ENCODE results near the gene EHD3.

The EHD3 gene

GRCh38 chr2:31233231-31233630, 721 bp upstream of the EHD3 start:
- Histone ChIP-seq H3K4me1 (ENCODE audit: insufficient read depth, low read length) (peaks cover 10% of the 10 kb centered on the region), H3K4me3 (ENCODE audit: low read length) (no peak overlapping the region), H2AFZ (ENCODE audit: low read depth, low read length) (no peak overlapping the region), H3K36me3 (ENCODE audit: insufficient read depth, low read length) (no peaks in the 10 kb centered on the region), H3K27me3 (ENCODE audit: insufficient read depth, low read length) (peaks cover 8% of the 10 kb centered on the region), H3K9me3 (ENCODE audit: low read length) (no peaks in the 10 kb centered on the region)

- Histone ChIP-seq H3K36me3 (ENCODE audit: insufficient read depth, low read length) (no peaks in the 10 kb centered on the region), H3K27me3 (ENCODE audit: insufficient read depth, low read length) (peaks cover 5% of the 10 kb centered on the region), H3K4me1 (ENCODE audit: insufficient read depth, low read length) (peaks cover 10% of the 10 kb centered on the region), H3K9me3 (ENCODE audit: low read length) (no peaks in the 10 kb centered on the region), H2AFZ (ENCODE audit: low read depth, low read length) (peak overlapping the region; percentile 93), H3K4me3 (ENCODE audit: low read length) (peak overlapping the region; percentile 67)
Observed at GRCh38 chr2:31234683-31235503, 941 bp downstream of the EHD3 start.

DNA sequence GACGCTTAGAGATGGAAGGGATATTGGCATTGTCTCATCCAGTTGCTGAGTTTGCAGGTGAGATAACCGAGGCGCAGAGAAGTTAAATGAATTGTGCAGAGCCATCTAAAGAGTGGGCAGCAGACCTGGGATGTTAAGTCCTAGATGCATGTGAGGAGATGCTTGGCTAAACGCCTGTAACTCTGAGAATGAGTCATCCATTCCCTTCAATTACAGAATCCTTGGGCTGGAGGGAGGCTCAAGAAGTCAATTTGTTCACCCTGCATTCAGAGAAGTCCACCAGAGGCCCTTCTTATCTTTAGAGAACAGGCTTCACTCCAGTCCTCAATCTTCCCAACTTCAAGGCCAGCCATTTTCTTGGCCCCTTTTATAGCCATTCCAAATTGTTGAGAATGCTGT, 1.6 kb downstream of the EHD3 start:
- peaks cover 10% of the 10 kb centered on the region for H3K4me1 ChIP-seq (ENCODE audit: insufficient read depth, low read length)
- no peak overlapping the region for H2AFZ ChIP-seq (ENCODE audit: low read depth, low read length)
- no peaks in the 10 kb centered on the region for H3K27me3 ChIP-seq (ENCODE audit: insufficient read depth, low read length)
- H3K36me3 ChIP-seq (ENCODE audit: insufficient read depth, low read length) = no peaks in the 10 kb centered on the region
- H3K4me3 ChIP-seq (ENCODE audit: low read length) = no peak overlapping the region
- no peaks in the 10 kb centered on the region for H3K9me3 ChIP-seq (ENCODE audit: low read length)

DNA sequence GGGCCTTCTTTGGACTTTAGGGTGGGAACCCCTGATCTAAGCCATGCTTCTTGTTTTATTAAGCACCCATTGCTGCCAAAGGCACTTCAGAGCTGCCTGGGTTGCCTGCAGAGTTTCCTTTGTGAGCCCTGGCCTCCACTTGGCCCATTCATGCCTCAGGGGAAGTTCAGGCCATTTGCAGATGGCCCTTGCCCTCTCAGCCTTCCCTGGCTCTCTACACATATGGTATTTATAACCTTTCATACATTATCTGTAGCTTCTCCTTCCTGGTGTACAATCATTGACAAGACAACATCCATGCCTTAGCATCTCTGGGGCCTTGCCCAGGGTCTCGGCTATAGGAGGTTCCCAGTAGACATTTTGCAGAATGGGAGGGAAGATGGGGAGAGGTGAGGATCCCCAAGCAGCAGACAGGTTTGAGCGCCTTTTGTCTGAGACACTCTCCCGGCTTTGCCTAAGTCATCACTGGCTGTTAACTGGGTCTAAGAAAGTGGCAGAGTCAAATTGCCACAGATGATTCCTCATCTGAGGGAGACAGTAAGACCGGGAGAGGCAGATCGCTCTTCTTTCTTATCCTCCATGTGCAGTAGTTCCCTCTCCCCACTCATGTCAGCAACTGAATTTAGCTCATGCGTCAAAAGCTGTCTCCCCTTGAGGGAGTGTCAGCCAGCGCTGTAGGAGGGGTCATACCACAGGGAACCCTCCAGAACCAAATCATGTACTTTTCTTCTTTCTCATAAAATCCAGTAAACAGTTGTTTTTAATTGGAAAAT, 2.7 kb downstream of the EHD3 start:
- Histone ChIP-seq H3K27me3 (ENCODE audit: insufficient read depth, low read length) (no peaks in the 10 kb centered on the region), H2AFZ (ENCODE audit: low read depth, low read length) (no peak overlapping the region), H3K9me3 (ENCODE audit: low read length) (no peaks in the 10 kb centered on the region), H3K36me3 (ENCODE audit: insufficient read depth, low read length) (no peaks in the 10 kb centered on the region), H3K4me1 (ENCODE audit: insufficient read depth, low read length) (peaks cover 10% of the 10 kb centered on the region), H3K4me3 (ENCODE audit: low read length) (no peak overlapping the region)

- Histone ChIP-seq H3K4me1 (ENCODE audit: insufficient read depth, low read length) (peaks cover 10% of the 10 kb centered on the region), H3K9me3 (ENCODE audit: low read length) (no peaks in the 10 kb centered on the region), H2AFZ (ENCODE audit: low read depth, low read length) (no peak overlapping the region)
Observed at GRCh38 chr2:31237348-31238017, 3.5 kb downstream of the EHD3 start.

DNA sequence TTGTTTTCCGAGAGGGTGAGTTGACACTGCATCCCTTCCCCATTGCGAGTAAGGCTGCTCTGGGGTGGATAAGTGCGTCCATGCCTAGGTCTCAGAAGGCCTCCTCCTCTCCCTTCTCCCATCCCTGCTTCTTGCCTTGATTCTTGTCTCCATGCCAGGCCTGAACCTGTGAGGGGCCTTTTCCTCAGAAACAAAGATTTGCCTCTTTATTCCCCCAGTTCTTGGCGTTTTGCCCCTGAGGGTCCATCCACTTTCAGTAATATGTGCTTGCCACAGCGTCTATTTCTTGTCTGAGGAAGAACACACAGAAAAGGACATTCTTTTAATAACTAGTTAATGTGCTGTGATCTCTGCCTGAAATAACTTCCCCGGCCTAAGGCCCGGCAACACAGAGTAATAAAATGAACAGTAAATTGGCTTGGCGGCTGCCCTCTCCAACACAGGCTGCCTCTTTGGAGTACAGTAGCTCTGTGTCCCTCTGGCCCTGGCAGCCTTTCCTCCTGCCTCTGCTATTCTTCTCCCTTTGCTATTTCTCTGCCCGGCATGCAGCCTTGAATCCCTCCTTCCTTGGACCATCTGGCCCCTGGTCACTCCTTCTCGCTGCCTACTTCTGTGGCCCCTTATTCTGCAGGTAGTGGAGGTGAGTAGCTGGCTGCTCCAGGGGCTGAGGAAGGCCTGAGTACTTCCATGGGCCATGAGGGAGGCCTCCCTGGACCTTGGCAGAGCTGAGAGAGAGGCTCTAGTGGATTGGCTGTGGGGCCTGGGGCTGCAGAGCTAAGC, 4.4 kb downstream of the EHD3 start:
- H3K36me3 ChIP-seq (ENCODE audit: insufficient read depth, low read length) = no peaks in the 10 kb centered on the region
- H3K4me1 ChIP-seq (ENCODE audit: insufficient read depth, low read length) = peaks cover 8% of the 10 kb centered on the region
- H3K4me3 ChIP-seq (ENCODE audit: low read length) = no peak overlapping the region
- H3K27me3 ChIP-seq (ENCODE audit: insufficient read depth, low read length) = no peaks in the 10 kb centered on the region
- no peak overlapping the region for H2AFZ ChIP-seq (ENCODE audit: low read depth, low read length)
- no peaks in the 10 kb centered on the region for H3K9me3 ChIP-seq (ENCODE audit: low read length)

More at GRCh38 chr2:31237348-31238017, 3.5 kb downstream of the EHD3 start:
- Histone ChIP-seq H3K36me3 (ENCODE audit: insufficient read depth, low read length) (no peaks in the 10 kb centered on the region), H3K4me3 (ENCODE audit: low read length) (no peak overlapping the region), H3K27me3 (ENCODE audit: insufficient read depth, low read length) (no peaks in the 10 kb centered on the region)

GRCh38 chr2:31238906-31239592, 5.1 kb downstream of the EHD3 start:
- Histone ChIP-seq H3K36me3 (ENCODE audit: insufficient read depth, low read length) (no peaks in the 10 kb centered on the region), H3K9me3 (ENCODE audit: low read length) (no peaks in the 10 kb centered on the region), H3K4me1 (ENCODE audit: insufficient read depth, low read length) (peaks cover 5% of the 10 kb centered on the region), H3K4me3 (ENCODE audit: low read length) (no peak overlapping the region), H2AFZ (ENCODE audit: low read depth, low read length) (no peak overlapping the region), H3K27me3 (ENCODE audit: insufficient read depth, low read length) (no peaks in the 10 kb centered on the region)

DNA sequence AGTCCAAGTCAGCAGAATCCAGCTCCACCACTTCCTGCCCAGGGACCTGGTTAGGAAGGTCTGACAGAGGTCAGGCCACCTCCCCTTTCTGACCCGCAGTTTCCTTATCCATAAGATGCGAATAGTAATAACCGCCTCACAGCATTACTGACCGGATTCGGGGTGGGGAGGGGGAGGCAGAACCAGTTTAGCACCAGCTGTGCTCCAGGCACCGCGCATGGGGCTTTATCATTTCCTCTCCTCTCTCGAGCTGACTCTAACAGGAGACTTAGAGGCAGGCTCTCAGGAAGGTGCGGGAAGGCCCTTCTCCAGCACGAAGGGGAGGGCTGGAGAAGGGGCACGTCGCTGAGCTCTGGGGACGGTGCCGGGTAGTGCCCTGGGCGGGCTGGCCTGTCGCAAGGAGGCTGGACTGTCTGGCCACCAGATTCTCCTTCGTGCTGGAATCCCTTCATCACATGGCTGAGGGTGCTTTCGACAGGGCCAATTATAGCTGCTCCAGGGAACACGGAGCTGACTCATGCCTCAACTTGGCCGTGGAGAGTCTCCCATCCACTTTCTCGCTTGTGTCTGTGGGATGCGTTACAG, 5.7 kb downstream of the EHD3 start:
- Histone ChIP-seq H3K36me3 (ENCODE audit: insufficient read depth, low read length) (no peaks in the 10 kb centered on the region), H3K9me3 (ENCODE audit: low read length) (no peaks in the 10 kb centered on the region), H3K4me1 (ENCODE audit: insufficient read depth, low read length) (peaks cover 3% of the 10 kb centered on the region), H3K27me3 (ENCODE audit: insufficient read depth, low read length) (no peaks in the 10 kb centered on the region), H3K4me3 (ENCODE audit: low read length) (no peak overlapping the region), H2AFZ (ENCODE audit: low read depth, low read length) (no peak overlapping the region)

DNA sequence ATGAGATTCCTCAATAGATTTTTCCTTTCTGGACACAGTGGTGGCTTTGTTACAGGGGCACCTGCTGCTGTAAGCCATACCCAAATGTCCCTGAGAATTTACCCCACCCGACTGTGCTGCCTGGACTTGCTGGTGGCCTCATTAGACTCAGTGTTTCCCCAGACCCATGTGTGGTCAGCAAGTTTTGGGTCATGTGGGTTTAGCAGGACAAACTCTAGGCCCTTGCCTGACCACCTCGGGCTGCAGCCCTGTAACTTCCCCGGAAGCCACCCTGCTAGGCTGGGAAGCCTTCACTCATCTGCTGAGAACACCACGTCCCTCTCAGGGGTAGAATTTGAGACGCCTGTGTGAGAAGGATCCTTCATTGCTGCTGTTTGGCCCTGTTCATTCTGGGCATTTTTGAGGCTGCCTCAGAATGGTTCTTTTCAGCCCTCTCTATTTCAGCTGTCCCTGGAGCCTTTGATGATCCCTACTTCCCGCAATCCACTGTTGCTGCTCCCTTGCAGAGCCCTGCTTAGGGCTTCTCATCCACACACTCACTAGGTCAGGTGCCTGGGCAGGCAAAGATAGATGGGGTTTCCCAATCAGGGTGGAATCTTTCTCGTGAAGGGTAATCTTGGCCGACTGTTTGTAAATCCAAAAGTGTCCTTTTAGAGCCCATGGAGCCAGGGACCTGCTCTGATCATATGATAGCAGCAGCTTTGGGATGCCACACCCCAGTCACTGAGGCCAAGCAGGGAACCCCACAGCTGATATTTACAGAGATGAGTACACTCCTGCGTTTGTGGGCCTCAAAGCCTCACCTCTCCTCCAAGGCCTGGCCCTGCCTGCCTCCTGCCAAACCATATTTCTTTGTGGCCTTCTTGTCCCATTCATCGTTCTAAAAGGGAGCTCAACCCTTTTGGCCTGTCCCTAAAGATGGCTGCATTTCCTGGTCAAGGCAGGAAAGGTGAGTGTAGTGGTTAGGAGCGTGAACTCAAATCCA, 6.7 kb downstream of the EHD3 start:
- H3K27me3 ChIP-seq (ENCODE audit: insufficient read depth, low read length) = no peaks in the 10 kb centered on the region
- no peaks in the 10 kb centered on the region for H3K9me3 ChIP-seq (ENCODE audit: low read length)
- H3K4me3 ChIP-seq (ENCODE audit: low read length) = no peak overlapping the region
- H3K4me1 ChIP-seq (ENCODE audit: insufficient read depth, low read length) = no peaks in the 10 kb centered on the region
- H3K36me3 ChIP-seq (ENCODE audit: insufficient read depth, low read length) = no peaks in the 10 kb centered on the region
- no peak overlapping the region for H2AFZ ChIP-seq (ENCODE audit: low read depth, low read length)

GRCh38 chr2:31241625-31242270, 7.8 kb downstream of the EHD3 start:
- H3K27me3 ChIP-seq (ENCODE audit: insufficient read depth, low read length) = no peaks in the 10 kb centered on the region
- no peak overlapping the region for H2AFZ ChIP-seq (ENCODE audit: low read depth, low read length)
- H3K4me3 ChIP-seq (ENCODE audit: low read length) = no peak overlapping the region
- H3K4me1 ChIP-seq (ENCODE audit: insufficient read depth, low read length) = no peaks in the 10 kb centered on the region
- H3K36me3 ChIP-seq (ENCODE audit: insufficient read depth, low read length) = no peaks in the 10 kb centered on the region
- no peaks in the 10 kb centered on the region for H3K9me3 ChIP-seq (ENCODE audit: low read length)

- Histone ChIP-seq H3K36me3 (ENCODE audit: insufficient read depth, low read length) (no peaks in the 10 kb centered on the region), H3K4me1 (ENCODE audit: insufficient read depth, low read length) (no peaks in the 10 kb centered on the region), H3K4me3 (ENCODE audit: low read length) (no peak overlapping the region), H2AFZ (ENCODE audit: low read depth, low read length) (no peak overlapping the region), H3K9me3 (ENCODE audit: low read length) (no peaks in the 10 kb centered on the region), H3K27me3 (ENCODE audit: insufficient read depth, low read length) (no peaks in the 10 kb centered on the region)
Observed at GRCh38 chr2:31243053-31243452, 9.1 kb downstream of the EHD3 start.

All from neuron (in vitro differentiated cells).